IMR-90 (cell line): ENCODE data around the gene ARHGEF38.

Experiments
- BHLHE40 ChIP-seq: fragments of 150-350 bp; IDR thresholded peaks from 2 replicates; pipeline ENCODE4 v1.6.1; 2016; ENCODE audit warnings: mild to moderate bottlenecking, low read depth, low read length
- CEBPB ChIP-seq: IDR thresholded peaks from 2 replicates; pipeline ENCODE4 v1.6.1; 2012; ENCODE audit warnings: low read depth, low read length, improper control_type of control experiment
- CHD1 ChIP-seq: IDR thresholded peaks from 2 replicates; pipeline ENCODE4 v1.6.1; 2012; ENCODE audit warnings: low read depth, low read length, improper control_type of control experiment
- CTCF ChIP-seq: conservative IDR thresholded peaks from 2 replicates; pipeline ENCODE4 v1.5.1; 2012; ENCODE audit warnings: mild to moderate bottlenecking, low read depth, low read length, improper control_type of control experiment
- POLR2A ChIP-seq: IDR thresholded peaks from 2 replicates; pipeline ENCODE4 v1.6.1; 2012; ENCODE audit warnings: mild to moderate bottlenecking, low read depth, low read length
- RAD21 ChIP-seq: IDR thresholded peaks from 2 replicates; pipeline ENCODE4 v1.6.1; 2012; ENCODE audit warnings: low read length, improper control_type of control experiment
- RFX5 ChIP-seq: IDR thresholded peaks from 2 replicates; pipeline ENCODE4 v1.8.0; 2012; ENCODE audit warnings: low read depth, mild to moderate bottlenecking, low read length, moderate library complexity
- SMC3 ChIP-seq: fragments of 150-350 bp; IDR thresholded peaks from 2 replicates; pipeline ENCODE4 v1.6.1; 2016; ENCODE audit warnings: low read depth, mild to moderate bottlenecking, antibody characterized with exemption, low read length, moderate library complexity

- no peak for TF ChIP-seq BHLHE40
- no peak for TF ChIP-seq CTCF
- no peak for TF ChIP-seq CHD1
- no peak for TF ChIP-seq POLR2A
- TF ChIP-seq CEBPB: no peak
- TF ChIP-seq RAD21: no peak
- no peak for TF ChIP-seq SMC3
- TF ChIP-seq RFX5: no peak
These were observed 50.7 kb downstream of the ARHGEF38 start for GRCh38 chr4:105603158-105603557.
